Karpas-422 (cell line): Measurements from ENCODE around the gene NMNAT2. TPM values are rescaled to one million over a fixed set of nuclear protein-coding genes. Genes with fewer than 3 reads are reported as not detected.
A peak's percentile ranks its signal among the peaks of the same experiment; 100 is the strongest.
"Not testable (repeated sequence)": the region's sequence is repeated elsewhere in the genome, so short reads cannot be mapped to it uniquely, and the experiment has no call there.

Experiments used
- DNase-seq: peaks from one replicate; pipeline ENCODE4 v3.0.0-alpha.2; 2015
- H2AFZ ChIP-seq: fragments of 200-600 bp; sonication (generic); 2 replicates; pipeline ENCODE4 v1.6.1; 2014; ENCODE audit warnings: antibody characterized with exemption, low read length, mixed read lengths
- H3K27ac ChIP-seq: fragments of 200-600 bp; sonication (generic); 2 replicates; pipeline ENCODE4 v1.5.1; 2014; ENCODE audit warnings: mild to moderate bottlenecking, low read length, moderate library complexity
- H3K27me3 ChIP-seq: fragments of 200-600 bp; sonication (generic); 2 replicates; pipeline ENCODE4 v1.6.1; 2014; ENCODE audit warnings: low read length, mixed read lengths
- H3K36me3 ChIP-seq: fragments of 200-600 bp; sonication (generic); 2 replicates; pipeline ENCODE4 v1.6.1; 2014; ENCODE audit warnings: low read length, mixed read lengths; ENCODE audit not compliant: insufficient read depth
- H3K4me1 ChIP-seq: fragments of 200-600 bp; sonication (generic); 2 replicates; pipeline ENCODE4 v1.6.1; 2014; ENCODE audit warnings: mild to moderate bottlenecking, low read length, mixed read lengths
- H3K4me2 ChIP-seq: fragments of 200-600 bp; sonication (generic); 2 replicates; pipeline ENCODE4 v1.6.1; 2014; ENCODE audit warnings: low read length, low read depth, mild to moderate bottlenecking; ENCODE audit not compliant: poor library complexity, severe bottlenecking
- H3K4me3 ChIP-seq: fragments of 200-600 bp; sonication (generic); 2 replicates; pipeline ENCODE4 v1.5.1; 2014; ENCODE audit warnings: mild to moderate bottlenecking, antibody characterized with exemption, low read length, mixed read lengths
- H3K79me2 ChIP-seq: fragments of 200-600 bp; sonication (generic); 2 replicates; pipeline ENCODE4 v1.6.1; 2014; ENCODE audit warnings: mild to moderate bottlenecking, low read length, mixed read lengths
- H3K9ac ChIP-seq: fragments of 200-600 bp; sonication (generic); 2 replicates; pipeline ENCODE4 v1.6.0; 2014; ENCODE audit warnings: low read length
- H3K9me2 ChIP-seq: fragments of 200-600 bp; sonication (generic), shearing (Covaris generic); replicated peaks from 2 replicates; pipeline ENCODE4 v1.6.0; 2014; ENCODE audit warnings: mild to moderate bottlenecking, low read length, moderate library complexity; ENCODE audit not compliant: insufficient read depth
- H3K9me3 ChIP-seq: fragments of 300-700, 200-600 bp; sonication (generic); 2 replicates; pipeline ENCODE4 v1.6.1; 2014; ENCODE audit warnings: low read length, mixed read lengths
- H4K20me1 ChIP-seq: fragments of 200-600 bp; sonication (generic); 2 replicates; pipeline ENCODE4 v1.6.1; 2014; ENCODE audit warnings: mild to moderate bottlenecking, antibody characterized with exemption, low read length, low read depth; ENCODE audit not compliant: insufficient read depth
- total RNA-seq: library from RNA; depleted of rRNA; stranded (reverse); fragments of >200 nt; shearing (Covaris generic); gene quantifications from 2 replicates; pipeline ENCODE4 v1.2.3, GENCODE V29; 2014; ENCODE audit warnings: low replicate concordance

NMNAT2 gene
- total RNA-seq, 1 experiment from 2014 or later: not detected

DNA sequence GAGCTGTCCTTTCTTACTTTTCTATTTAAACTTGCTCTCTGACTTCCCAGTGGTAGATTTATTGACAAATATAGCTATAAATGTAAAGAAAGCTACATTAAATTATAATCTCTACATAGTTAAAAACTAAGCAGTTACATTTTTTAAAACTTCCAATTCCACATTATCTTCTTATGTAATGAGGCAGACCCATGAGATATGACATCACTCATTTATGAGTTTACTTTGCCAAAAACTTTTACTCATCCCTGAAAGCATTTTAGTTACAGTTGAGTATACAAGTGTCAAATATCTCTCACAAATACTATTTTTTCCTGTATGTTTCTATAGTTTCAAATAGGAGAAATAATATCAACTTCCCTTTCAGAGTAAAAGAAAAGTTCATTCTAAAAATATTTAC, 3.8 kb downstream of the NMNAT2 start:
- Histone ChIP-seq H3K79me2 (no peaks in the 10 kb centered on the region), H3K9me3 (no peaks in the 10 kb centered on the region), H3K27ac (no peak overlapping the region), H3K27me3 (no peaks in the 10 kb centered on the region), H3K4me3 (no peak overlapping the region), H4K20me1 (no peaks in the 10 kb centered on the region), H3K4me2 (no peak overlapping the region), H3K9ac (no peak overlapping the region), H3K4me1 (no peaks in the 10 kb centered on the region), H2AFZ (no peak overlapping the region), H3K9me2 (no peaks in the 10 kb centered on the region), H3K36me3 (no peaks in the 10 kb centered on the region)
- DNase-seq: peak; percentile 9

DNA sequence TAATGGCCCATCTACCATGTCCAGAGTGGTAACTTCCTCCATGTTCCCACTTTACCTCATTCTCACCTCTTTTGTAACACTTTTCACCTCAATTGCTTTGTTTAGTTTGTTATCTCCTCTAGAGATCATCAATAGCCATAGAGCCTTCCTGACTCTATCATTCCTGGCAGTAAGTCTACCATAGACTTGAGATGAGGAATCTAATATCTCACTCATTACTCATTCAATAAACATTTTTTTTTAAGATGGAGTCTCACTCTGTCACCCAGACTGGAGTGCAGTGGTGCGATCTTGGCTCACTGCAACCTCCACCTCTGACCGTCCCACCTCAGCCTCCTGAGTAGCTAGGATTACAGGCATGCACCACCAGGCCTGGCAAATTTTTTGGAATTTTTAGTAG, 7.1 kb downstream of the NMNAT2 start:
- Histone ChIP-seq H3K27me3 (no peaks in the 10 kb centered on the region), H3K4me1 (no peaks in the 10 kb centered on the region), H3K9me3 (no peaks in the 10 kb centered on the region), H2AFZ (no peak overlapping the region), H3K4me2 (no peak overlapping the region), H3K9ac (no peak overlapping the region), H4K20me1 (no peaks in the 10 kb centered on the region), H3K36me3 (no peaks in the 10 kb centered on the region), H3K9me2 (no peaks in the 10 kb centered on the region), H3K27ac (no peak overlapping the region), H3K79me2 (no peaks in the 10 kb centered on the region), H3K4me3 (no peak overlapping the region)
- DNase-seq: peak; percentile 11

DNA sequence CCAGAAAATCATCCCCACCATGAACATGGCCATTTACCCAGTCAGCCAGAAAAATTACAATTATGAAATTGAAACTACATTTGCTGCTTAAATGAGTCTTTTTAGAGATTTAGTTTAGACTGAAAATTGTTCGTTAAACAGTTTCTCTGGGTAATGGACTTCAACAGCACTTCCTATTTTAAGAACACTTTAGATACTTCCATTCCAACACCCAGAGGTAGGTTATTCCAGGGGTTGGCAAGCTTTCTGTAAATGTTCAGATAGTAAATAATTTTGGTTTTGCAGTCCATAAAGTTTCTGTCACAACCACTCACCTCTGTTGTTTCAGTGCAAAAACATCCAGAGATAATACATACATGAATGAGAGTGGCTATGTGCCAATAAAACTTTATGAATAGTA, 10.2 kb downstream of the NMNAT2 start:
- Histone ChIP-seq H3K9ac (no peak overlapping the region), H3K27ac (no peak overlapping the region), H3K4me2 (no peak overlapping the region), H2AFZ (no peak overlapping the region), H3K9me2 (no peaks in the 10 kb centered on the region), H3K9me3 (no peaks in the 10 kb centered on the region), H4K20me1 (no peaks in the 10 kb centered on the region), H3K79me2 (no peaks in the 10 kb centered on the region), H3K4me1 (no peaks in the 10 kb centered on the region), H3K36me3 (no peaks in the 10 kb centered on the region), H3K27me3 (no peaks in the 10 kb centered on the region), H3K4me3 (no peak overlapping the region)
- peak; percentile 26 for DNase-seq

DNA sequence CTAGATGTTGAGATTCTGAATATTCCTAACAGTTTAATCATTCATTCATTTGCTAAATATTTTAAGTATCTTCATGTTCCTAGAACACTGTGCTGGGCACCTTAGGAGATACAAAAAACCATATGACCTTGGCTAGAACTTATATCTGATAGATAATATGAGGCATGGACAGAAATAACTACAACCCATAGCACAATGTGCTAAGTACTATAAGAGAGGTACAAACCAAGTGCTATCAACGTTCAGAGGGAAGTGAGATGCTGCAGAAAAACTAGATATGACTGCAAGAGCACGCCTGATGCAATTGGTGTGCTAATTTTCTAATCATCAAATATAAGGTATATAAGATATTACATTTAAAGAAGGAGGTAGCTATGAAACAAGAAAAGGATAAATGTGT, 10.7 kb downstream of the NMNAT2 start:
- no peaks in the 10 kb centered on the region for H3K36me3 ChIP-seq
- no peaks in the 10 kb centered on the region for H3K4me1 ChIP-seq
- no peaks in the 10 kb centered on the region for H4K20me1 ChIP-seq
- no peak overlapping the region for H3K9ac ChIP-seq
- H3K9me2 ChIP-seq: no peaks in the 10 kb centered on the region
- H2AFZ ChIP-seq: no peak overlapping the region
- H3K79me2 ChIP-seq: no peaks in the 10 kb centered on the region
- no peak for DNase-seq
- no peak overlapping the region for H3K27ac ChIP-seq
- H3K4me2 ChIP-seq: no peak overlapping the region
- no peaks in the 10 kb centered on the region for H3K9me3 ChIP-seq
- H3K4me3 ChIP-seq: no peak overlapping the region
- H3K27me3 ChIP-seq: no peaks in the 10 kb centered on the region

DNA sequence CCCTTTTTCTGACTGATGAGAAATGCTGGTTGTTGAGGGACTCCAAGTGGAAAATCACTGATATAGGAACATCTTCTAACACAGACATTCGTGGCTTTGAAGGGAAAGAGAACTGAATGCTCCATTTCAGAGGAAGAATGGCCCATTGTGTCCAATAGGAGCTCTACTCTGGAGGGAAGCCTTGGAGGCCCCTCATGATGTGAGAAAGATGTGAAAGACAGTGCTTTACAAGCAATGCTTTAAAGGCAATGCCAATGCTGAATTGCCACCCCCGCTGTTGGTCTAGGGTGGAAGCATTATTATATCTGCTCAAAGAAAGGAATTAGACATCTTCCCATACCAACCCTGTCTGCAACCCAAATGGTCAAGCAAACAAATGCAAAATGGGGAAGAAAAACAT, 13.7 kb downstream of the NMNAT2 start:
- Histone ChIP-seq H3K9me2 (no peaks in the 10 kb centered on the region), H3K4me3 (no peak overlapping the region), H3K9me3 (no peaks in the 10 kb centered on the region), H3K9ac (no peak overlapping the region), H3K79me2 (no peaks in the 10 kb centered on the region), H2AFZ (no peak overlapping the region), H3K4me1 (no peaks in the 10 kb centered on the region), H3K27ac (no peak overlapping the region), H3K4me2 (no peak overlapping the region), H3K36me3 (no peaks in the 10 kb centered on the region), H4K20me1 (no peaks in the 10 kb centered on the region), H3K27me3 (no peaks in the 10 kb centered on the region)
- peak; percentile 16 for DNase-seq

DNA sequence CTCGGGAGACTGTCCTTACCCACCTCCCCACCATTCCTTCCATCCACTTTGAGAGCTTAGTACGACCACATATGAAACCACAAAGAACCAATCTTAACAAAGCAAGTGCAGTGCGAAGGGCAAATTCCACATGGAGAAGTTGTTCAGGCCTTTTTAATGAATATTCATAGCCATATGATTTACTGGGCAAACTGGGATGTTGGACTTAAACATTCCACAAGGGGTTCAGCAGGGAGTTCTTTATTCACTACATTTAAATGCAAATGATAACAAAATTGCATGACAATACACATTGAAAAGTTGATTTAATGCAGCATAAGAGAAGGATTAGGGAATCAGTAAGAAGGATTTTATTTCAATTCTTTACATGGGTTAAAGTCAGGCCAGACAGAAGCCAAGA, 14.7 kb downstream of the NMNAT2 start:
- Histone ChIP-seq H3K4me3 (no peak overlapping the region), H3K79me2 (no peaks in the 10 kb centered on the region), H4K20me1 (no peaks in the 10 kb centered on the region), H3K27me3 (no peaks in the 10 kb centered on the region), H3K27ac (no peak overlapping the region), H3K9me3 (no peaks in the 10 kb centered on the region), H3K4me1 (no peaks in the 10 kb centered on the region), H3K9me2 (no peaks in the 10 kb centered on the region), H3K9ac (no peak overlapping the region), H2AFZ (no peak overlapping the region), H3K4me2 (no peak overlapping the region), H3K36me3 (no peaks in the 10 kb centered on the region)
- DNase-seq: no peak

DNA sequence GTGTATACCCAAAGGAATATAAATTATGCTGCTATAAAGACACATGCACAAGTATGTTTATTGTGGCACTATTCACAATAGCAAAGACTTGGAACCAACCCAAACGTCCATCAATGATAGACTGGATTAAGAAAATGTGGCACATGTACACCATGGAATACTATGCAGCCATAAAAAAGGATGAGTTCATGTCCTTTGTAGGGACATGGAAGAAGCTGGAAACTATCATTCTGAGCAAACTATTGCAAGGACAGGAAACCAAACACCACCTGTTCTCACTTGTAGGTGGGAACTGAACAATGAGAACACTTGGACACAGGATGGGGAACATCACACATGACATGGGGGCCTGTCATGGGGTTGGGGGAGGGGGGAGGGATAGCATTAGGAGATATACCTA, 16.6 kb downstream of the NMNAT2 start:
- not testable (repeated sequence) for H2AFZ ChIP-seq, H3K9me3 ChIP-seq, H3K4me3 ChIP-seq, H3K36me3 ChIP-seq, H4K20me1 ChIP-seq, H3K4me2 ChIP-seq, H3K79me2 ChIP-seq, DNase-seq, H3K27ac ChIP-seq, H3K9me2 ChIP-seq, H3K9ac ChIP-seq, H3K27me3 ChIP-seq, H3K4me1 ChIP-seq

DNA sequence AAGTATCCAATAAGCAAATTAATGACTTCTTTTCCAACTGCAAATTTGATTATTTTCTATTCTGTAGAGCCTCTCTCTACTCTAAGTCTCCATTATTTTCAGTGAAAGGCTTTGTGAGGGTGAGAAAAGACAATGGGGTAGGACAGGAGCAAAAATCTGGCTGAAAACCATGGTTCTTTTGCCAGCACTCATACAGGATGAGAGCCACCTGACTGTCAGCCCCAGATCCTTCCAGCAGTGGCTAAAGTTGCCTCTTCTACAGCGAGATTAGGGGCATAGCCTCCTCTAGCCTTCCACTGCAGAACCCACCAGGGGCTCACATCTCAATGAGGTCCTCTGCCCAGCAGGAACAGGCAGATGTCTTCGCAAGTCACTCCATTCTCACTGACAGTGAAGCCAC, 23.7 kb downstream of the NMNAT2 start:
- H3K4me2 ChIP-seq: no peak overlapping the region
- H2AFZ ChIP-seq: no peak overlapping the region

DNA sequence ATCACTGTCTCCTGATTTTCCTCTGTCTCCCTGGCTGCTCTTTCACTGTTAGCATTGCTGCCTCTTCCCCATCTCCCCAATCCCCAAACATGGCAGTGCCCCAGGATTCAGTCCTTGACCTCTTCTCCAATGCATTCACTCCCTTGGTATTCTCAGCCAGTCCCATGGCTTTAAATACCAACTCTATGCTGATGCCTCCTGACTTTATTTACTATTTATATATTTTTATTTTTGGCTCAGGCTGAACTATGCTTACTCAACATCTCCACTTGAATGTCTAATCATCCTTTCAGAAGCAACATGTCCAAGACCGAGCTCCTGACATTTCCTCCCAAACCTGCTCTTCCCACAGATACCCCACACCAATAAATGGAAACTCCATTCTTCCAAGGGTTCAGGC, 26.3 kb downstream of the NMNAT2 start:
- Histone ChIP-seq H3K36me3 (no peaks in the 10 kb centered on the region), H3K27ac (no peak overlapping the region), H3K4me1 (no peaks in the 10 kb centered on the region), H3K9me2 (no peaks in the 10 kb centered on the region), H3K4me3 (no peak overlapping the region), H2AFZ (no peak overlapping the region), H3K9me3 (no peaks in the 10 kb centered on the region), H3K79me2 (no peaks in the 10 kb centered on the region), H3K4me2 (no peak overlapping the region), H4K20me1 (no peaks in the 10 kb centered on the region), H3K9ac (no peak overlapping the region), H3K27me3 (0 out of 2 replicates have a peak, but pooled peaks cover 2% of the 10 kb centered on the region)
- no peak for DNase-seq

More for the DNA sequence above, 23.7 kb downstream of the NMNAT2 start:
- Histone ChIP-seq H3K4me3 (no peak overlapping the region), H4K20me1 (no peaks in the 10 kb centered on the region), H3K27me3 (0 out of 2 replicates have a peak, but pooled peaks cover 2% of the 10 kb centered on the region), H3K4me1 (no peaks in the 10 kb centered on the region), H3K36me3 (no peaks in the 10 kb centered on the region), H3K27ac (no peak overlapping the region), H3K9ac (no peak overlapping the region), H3K9me3 (no peaks in the 10 kb centered on the region), H3K79me2 (no peaks in the 10 kb centered on the region), H3K9me2 (no peaks in the 10 kb centered on the region)
- no peak for DNase-seq
